ENCODE measurements around the gene NPAS3. TPM values are rescaled to one million over a fixed set of nuclear protein-coding genes. Genes with fewer than 3 reads are reported as not detected.

Gene NPAS3
- total and polyA plus RNA-seq, 10 donors: 0.13 to 9.5 (median 2.9) TPM

DNA sequence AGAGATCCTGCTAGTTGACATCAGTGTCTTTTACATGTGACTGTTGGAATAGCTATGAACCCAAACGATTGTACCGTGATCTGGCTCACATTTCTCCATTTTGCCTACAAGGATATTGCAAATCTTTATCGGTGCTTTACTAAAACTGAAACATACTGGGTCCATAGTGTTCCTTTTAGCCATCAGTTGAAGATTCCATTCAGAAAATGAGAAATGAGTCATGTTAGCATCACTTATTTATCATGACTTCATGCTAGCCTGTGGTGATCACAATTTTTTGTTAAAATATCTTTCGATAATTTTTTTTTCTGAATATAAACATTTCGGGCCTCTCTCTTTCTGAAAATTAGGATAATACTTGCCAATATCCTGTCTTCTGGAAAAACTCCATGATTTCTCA lies 801.9 kb downstream of the NPAS3 start:
- WGBS, 5 donors: 88 to 95% (median 90%) methylated on average over 5 of the region's 5 CpGs
- no peak for TF ChIP-seq POLR2A (IDR thresholded peaks at IDR 0.05)
- TF ChIP-seq POLR2AphosphoS5 (IDR thresholded peaks at IDR 0.05): no peak
- TF ChIP-seq, protein P1, sequence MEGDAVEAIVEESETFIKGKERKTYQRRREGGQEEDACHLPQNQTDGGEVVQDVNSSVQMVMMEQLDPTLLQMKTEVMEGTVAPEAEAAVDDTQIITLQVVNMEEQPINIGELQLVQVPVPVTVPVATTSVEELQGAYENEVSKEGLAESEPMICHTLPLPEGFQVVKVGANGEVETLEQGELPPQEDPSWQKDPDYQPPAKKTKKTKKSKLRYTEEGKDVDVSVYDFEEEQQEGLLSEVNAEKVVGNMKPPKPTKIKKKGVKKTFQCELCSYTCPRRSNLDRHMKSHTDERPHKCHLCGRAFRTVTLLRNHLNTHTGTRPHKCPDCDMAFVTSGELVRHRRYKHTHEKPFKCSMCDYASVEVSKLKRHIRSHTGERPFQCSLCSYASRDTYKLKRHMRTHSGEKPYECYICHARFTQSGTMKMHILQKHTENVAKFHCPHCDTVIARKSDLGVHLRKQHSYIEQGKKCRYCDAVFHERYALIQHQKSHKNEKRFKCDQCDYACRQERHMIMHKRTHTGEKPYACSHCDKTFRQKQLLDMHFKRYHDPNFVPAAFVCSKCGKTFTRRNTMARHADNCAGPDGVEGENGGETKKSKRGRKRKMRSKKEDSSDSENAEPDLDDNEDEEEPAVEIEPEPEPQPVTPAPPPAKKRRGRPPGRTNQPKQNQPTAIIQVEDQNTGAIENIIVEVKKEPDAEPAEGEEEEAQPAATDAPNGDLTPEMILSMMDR (IDR thresholded peaks at IDR 0.05 in 8 of 11, conservative IDR thresholded peaks at IDR 0.05 in 3 of 11): no peak
- no peaks in the 10 kb centered on the region for H3K27me3 ChIP-seq (replicated peaks in 1 of 7)
- DNase-seq: no peak
- peaks cover 0 to 28% (median 10%) of the 10 kb centered on the region in 8 donors for H3K9me3 ChIP-seq
- intact Hi-C loops (cut with DNase I; ENCODE audit: low total_unique reads): no loop called here
- H3K36me3 ChIP-seq: no peaks in the 10 kb centered on the region
- H3K4me1 ChIP-seq: no peaks in the 10 kb centered on the region
- H3K4me3 ChIP-seq: no peak overlapping the region
- H3K27ac ChIP-seq: no peak overlapping the region

DNA sequence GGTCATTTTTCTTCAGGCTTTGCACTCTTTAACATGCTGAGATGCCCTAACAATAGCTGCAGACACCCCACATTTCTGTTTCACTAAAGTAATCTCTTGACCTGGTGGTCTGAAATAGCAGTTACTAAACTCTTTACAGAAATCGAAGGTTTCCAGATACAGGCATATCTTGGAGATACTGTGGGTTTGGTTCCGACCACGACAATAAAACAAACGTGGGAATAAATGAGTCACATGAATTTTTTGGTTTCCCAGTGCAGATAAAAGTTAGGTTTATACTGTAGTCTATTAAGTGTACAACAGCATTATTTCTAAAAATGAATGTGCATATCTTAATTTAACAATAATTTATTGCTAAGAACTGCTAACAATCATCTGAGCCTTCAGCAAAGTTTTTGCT lies 803.5 kb downstream of the NPAS3 start:
- Histone ChIP-seq H3K27ac (no peak overlapping the region), H3K4me1 (no peaks in the 10 kb centered on the region), H3K36me3 (no peaks in the 10 kb centered on the region), H3K4me3 (no peak overlapping the region), H3K27me3 (replicated peaks in 1 of 7) (no peaks in the 10 kb centered on the region), H3K9me3 (peaks cover 0 to 28% (median 10%) of the 10 kb centered on the region in 8 donors)
- intact Hi-C loops (cut with DNase I; ENCODE audit: low total_unique reads): no loop called here
- no peak for DNase-seq
- TF ChIP-seq, protein P1 (IDR thresholded peaks at IDR 0.05 in 8 of 11, conservative IDR thresholded peaks at IDR 0.05 in 3 of 11): no peak
- TF ChIP-seq POLR2A (IDR thresholded peaks at IDR 0.05): no peak
- TF ChIP-seq POLR2AphosphoS5 (IDR thresholded peaks at IDR 0.05): no peak
- 77 to 84% (median 80%) methylated on average over 4 of the region's 4 CpGs for WGBS, 5 donors

DNA sequence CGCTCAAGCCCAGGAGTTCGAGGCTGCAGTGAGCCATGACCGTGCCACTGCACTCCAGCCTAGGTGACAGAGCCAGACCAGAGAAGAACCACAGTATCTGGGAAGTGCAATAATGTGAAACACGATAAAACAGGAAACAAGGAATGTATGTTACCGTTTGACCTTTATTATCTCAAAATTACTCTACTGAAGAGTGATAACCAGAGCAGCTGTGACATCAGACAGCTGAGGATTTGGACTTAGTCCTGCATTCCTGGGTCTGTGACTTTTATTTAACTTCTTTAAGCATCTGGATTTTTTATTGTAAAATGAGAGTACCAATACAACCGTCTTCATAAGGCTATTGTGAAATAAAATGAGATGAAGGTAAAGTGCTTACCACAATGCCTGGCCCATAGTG lies 806.5 kb downstream of the NPAS3 start:
- H3K36me3 ChIP-seq: no peaks in the 10 kb centered on the region
- no peak for DNase-seq
- no peak for TF ChIP-seq POLR2A (IDR thresholded peaks at IDR 0.05)
- TF ChIP-seq POLR2AphosphoS5 (IDR thresholded peaks at IDR 0.05): no peak
- TF ChIP-seq, protein P1 (IDR thresholded peaks at IDR 0.05 in 8 of 11, conservative IDR thresholded peaks at IDR 0.05 in 3 of 11): no peak
- no peaks in the 10 kb centered on the region for H3K27me3 ChIP-seq (replicated peaks in 1 of 7)
- intact Hi-C loops (cut with DNase I; ENCODE audit: low total_unique reads): no loop called here
- no peaks in the 10 kb centered on the region for H3K4me1 ChIP-seq
- 79 to 83% (median 80%) methylated on average over 6 of the region's 6 CpGs for WGBS, 5 donors
- no peak overlapping the region for H3K4me3 ChIP-seq
- peaks cover 0 to 28% (median 10%) of the 10 kb centered on the region in 8 donors for H3K9me3 ChIP-seq
- H3K27ac ChIP-seq: no peak overlapping the region

DNA sequence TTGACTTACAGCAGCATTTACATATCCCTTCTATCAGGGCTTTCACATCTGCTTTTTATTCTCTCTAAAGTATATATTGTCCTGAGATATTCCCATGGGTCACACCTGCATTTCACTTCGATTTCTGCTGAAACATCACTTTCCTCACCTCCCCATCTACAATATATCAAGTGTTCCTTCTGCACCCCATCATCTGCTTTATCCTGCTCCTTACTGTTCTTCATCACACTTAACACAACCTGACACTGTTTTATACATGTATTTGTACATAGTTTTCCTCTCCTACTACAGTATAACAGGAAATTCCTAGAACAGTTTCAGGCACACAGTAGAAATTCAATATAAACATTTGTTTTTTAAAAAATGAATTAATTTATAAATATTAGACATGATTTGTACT lies 809.1 kb downstream of the NPAS3 start:
- 55 to 68% (median 60%) methylated on average over 1 of the region's 1 CpG for WGBS, 5 donors

More for the DNA sequence above, 809.1 kb downstream of the NPAS3 start:
- no peak for DNase-seq
- no peak overlapping the region for H3K4me3 ChIP-seq
- peaks cover 0 to 21% (median 9%) of the 10 kb centered on the region in 8 donors for H3K9me3 ChIP-seq
- H3K4me1 ChIP-seq: no peaks in the 10 kb centered on the region
- TF ChIP-seq, protein P1 (IDR thresholded peaks at IDR 0.05 in 8 of 11, conservative IDR thresholded peaks at IDR 0.05 in 3 of 11): no peak
- TF ChIP-seq POLR2A (IDR thresholded peaks at IDR 0.05): no peak
- TF ChIP-seq POLR2AphosphoS5 (IDR thresholded peaks at IDR 0.05): no peak
- H3K27ac ChIP-seq: no peak overlapping the region
- intact Hi-C loops (cut with DNase I; ENCODE audit: low total_unique reads): no loop called here
- H3K27me3 ChIP-seq (replicated peaks in 1 of 7): no peaks in the 10 kb centered on the region
- H3K36me3 ChIP-seq: no peaks in the 10 kb centered on the region
